GM18508 (cell line): ENCODE data around the gene COL18A1.
"Not testable (repeated sequence)": the region's sequence is repeated elsewhere in the genome, so short reads cannot be mapped to it uniquely, and the experiment has no call there.

Experiments
- ATAC-seq: cut with Tn5 transposase; IDR thresholded peaks from one replicate; pipeline ENCODE4 v1.9.1; 2021; ENCODE audit warnings: moderate number of reproducible peaks; ENCODE audit not compliant: insufficient read depth, unreplicated experiment

Gene COL18A1

GRCh38 chr21:45549626-45550463 is 144.9 kb downstream of the COL18A1 start:
- ATAC-seq, result no peak

GRCh38 chr21:45550522-45551210 is 145.7 kb downstream of the COL18A1 start:
- no peak for ATAC-seq

- ATAC-seq, result no peak
These were observed 146.4 kb downstream of the COL18A1 start for GRCh38 chr21:45551316-45551715.

GRCh38 chr21:45551783-45552695 is 147.1 kb downstream of the COL18A1 start:
- no peak for ATAC-seq

- no peak for ATAC-seq
These were observed 147.9 kb downstream of the COL18A1 start for GRCh38 chr21:45552696-45553391.

GRCh38 chr21:45554477-45555175 is 149.7 kb downstream of the COL18A1 start:
- no peak for ATAC-seq

GRCh38 chr21:45555251-45555556 is 150.2 kb downstream of the COL18A1 start:
- no peak for ATAC-seq

GRCh38 chr21:45555557-45556301 is 150.8 kb downstream of the COL18A1 start:
- ATAC-seq, result no peak

GRCh38 chr21:45556302-45556644 is 151.3 kb downstream of the COL18A1 start:
- ATAC-seq, result no peak

- no peak for ATAC-seq
These were observed 152.0 kb downstream of the COL18A1 start for GRCh38 chr21:45556645-45557615.

- ATAC-seq, result no peak
These were observed 152.7 kb downstream of the COL18A1 start for GRCh38 chr21:45557616-45558043.

- no peak for ATAC-seq
These were observed 153.2 kb downstream of the COL18A1 start for GRCh38 chr21:45558044-45558721.

GRCh38 chr21:45559216-45560105 is 154.5 kb downstream of the COL18A1 start:
- no peak for ATAC-seq

- no peak for ATAC-seq
These were observed 155.4 kb downstream of the COL18A1 start for GRCh38 chr21:45560106-45561021.

GRCh38 chr21:45561241-45561640 is 156.3 kb downstream of the COL18A1 start:
- not testable (repeated sequence) for ATAC-seq
